Neural cell (in vitro differentiated cells): ENCODE results near the gene GMPR.

Experiments used
- CTCF ChIP-seq: fragments of 450-650 bp; IDR thresholded peaks from 2 replicates; pipeline ENCODE4 v1.5.1; 2014; ENCODE audit warnings: antibody characterized with exemption, mild to moderate bottlenecking, moderate library complexity; ENCODE audit not compliant: poor library complexity, severe bottlenecking
- EP300 ChIP-seq: fragments of 450-650 bp; conservative IDR thresholded peaks from 2 replicates; pipeline ENCODE4 v1.6.1; 2014; ENCODE audit warnings: antibody characterized with exemption, mild to moderate bottlenecking, moderate library complexity; ENCODE audit not compliant: poor library complexity, severe bottlenecking
- EZH2 ChIP-seq: fragments of 200-600, 300-800 bp; shearing (Covaris generic), sonication (generic); IDR thresholded peaks from 2 replicates; pipeline ENCODE4 v1.6.1; 2014; ENCODE audit warnings: antibody characterized with exemption, low read length, borderline replicate concordance, mild to moderate bottlenecking; ENCODE audit not compliant: insufficient read depth, poor library complexity, severe bottlenecking
- MXI1 ChIP-seq: fragments of 450-650 bp; conservative IDR thresholded peaks from 2 replicates; pipeline ENCODE4 v1.6.1; 2014; ENCODE audit warnings: antibody characterized with exemption, mild to moderate bottlenecking; ENCODE audit not compliant: poor library complexity, severe bottlenecking
- POLR2AphosphoS5 ChIP-seq: IDR thresholded peaks from 2 replicates; pipeline ENCODE4 v1.6.1; 2012
- RAD21 ChIP-seq: fragments of 450-650 bp; conservative IDR thresholded peaks from 2 replicates; pipeline ENCODE4 v1.6.1; 2014; ENCODE audit warnings: antibody characterized with exemption, mild to moderate bottlenecking, moderate library complexity
- SMC3 ChIP-seq: fragments of 450-650 bp; conservative IDR thresholded peaks from 2 replicates; pipeline ENCODE4 v1.6.1; 2014; ENCODE audit warnings: antibody characterized with exemption, mild to moderate bottlenecking, moderate library complexity; ENCODE audit not compliant: poor library complexity
- TAF1 ChIP-seq: IDR thresholded peaks from 2 replicates; pipeline ENCODE4 v1.6.1; 2012; ENCODE audit warnings: low read depth

DNA sequence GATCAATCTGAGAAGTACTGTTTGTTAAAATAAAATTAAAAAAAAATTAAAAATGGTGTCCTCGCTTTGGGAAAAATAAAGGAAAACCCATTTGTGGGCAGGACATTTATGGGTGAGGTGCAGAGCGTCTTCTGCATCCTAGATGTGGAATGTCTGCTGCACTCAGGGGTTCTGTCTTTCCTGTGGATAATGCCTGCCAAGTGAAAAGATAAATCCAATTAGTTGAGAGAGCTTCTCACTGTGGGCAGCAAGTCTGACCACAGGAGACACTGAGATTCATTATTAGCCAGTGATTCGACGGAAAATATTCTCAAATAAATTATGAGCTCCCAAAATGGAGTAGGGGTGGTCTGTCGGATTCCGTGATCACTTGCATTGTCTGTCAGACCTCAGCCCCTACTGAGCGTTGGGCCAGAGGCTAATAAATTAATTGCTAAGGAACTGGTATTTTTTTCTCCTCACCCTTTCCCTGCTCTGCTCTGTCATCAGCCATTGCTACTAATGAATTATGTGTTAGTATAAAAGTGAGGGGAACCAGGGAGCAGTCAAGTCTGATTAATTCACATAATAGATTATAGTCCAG is 10.0 kb downstream of the GMPR start:
- TF ChIP-seq SMC3 (no peak), CTCF (no peak), EZH2 (no peak), POLR2AphosphoS5 (no peak), EP300 (no peak), RAD21 (no peak), TAF1 (no peak), MXI1 (no peak)
